Cardiac muscle cell (in vitro differentiated cells and primary cell): ENCODE measurements around the gene LCN6. TPM values are rescaled to one million over a fixed set of nuclear protein-coding genes. Genes with fewer than 3 reads are reported as not detected.

Experiments used
- DNase-seq, 2 donors: peaks; one replicate each; pipeline versions ENCODE4 v3.0.0 to v3.0.0-alpha.2; 2010 to 2017; ENCODE audit warnings: low read depth in 1 of 2, low spot score in 1 of 2
- H3K27ac ChIP-seq: fragments of 200-600 bp; sonication (generic); 2 replicates; pipeline ENCODE4 v1.5.1; 2016
- H3K27me3 ChIP-seq: fragments of 200-600 bp; sonication (generic); 2 replicates; pipeline ENCODE4 v1.6.0; 2016; ENCODE audit warnings: control low read depth
- H3K36me3 ChIP-seq: fragments of 200-600 bp; sonication (generic); 2 replicates; pipeline ENCODE4 v1.5.1; 2016; ENCODE audit warnings: control low read depth
- H3K4me1 ChIP-seq: fragments of 200-600 bp; sonication (generic); 2 replicates; pipeline ENCODE4 v1.8.1; 2017; ENCODE audit warnings: low read depth, mild to moderate bottlenecking, mixed run types
- H3K4me3 ChIP-seq: fragments of 200-600 bp; sonication (generic); 2 replicates; pipeline ENCODE4 v1.5.1; 2016; ENCODE audit warnings: mild to moderate bottlenecking
- H3K9me3 ChIP-seq: fragments of 200-600 bp; sonication (generic); 2 replicates; pipeline ENCODE4 v1.5.1; 2017; ENCODE audit warnings: low read depth, mild to moderate bottlenecking, control low read depth
- polyA plus RNA-seq: library from polyadenylated mRNA; unstranded; fragments of >200 nt; fragmentation: Nextera tagmentation; extraction: Ambion mirVana; gene quantifications from 2 replicates; pipeline ENCODE4 v1.2.1, GENCODE V29; 2016
- total RNA-seq: library from RNA; depleted of rRNA; stranded (reverse); fragments of >200 nt; gene quantifications from 2 replicates; pipeline ENCODE4 v1.2.3, GENCODE V29; 2016
- TF ChIP-seq, protein P1 (sequence below): IDR thresholded peaks from 2 replicates; pipeline ENCODE4 v1.5.1; 2012; ENCODE audit warnings: low read depth, mild to moderate bottlenecking, low read length

LCN6 gene
- total and polyA plus RNA-seq, 2 experiments from 2014 or later = not detected

DNA sequence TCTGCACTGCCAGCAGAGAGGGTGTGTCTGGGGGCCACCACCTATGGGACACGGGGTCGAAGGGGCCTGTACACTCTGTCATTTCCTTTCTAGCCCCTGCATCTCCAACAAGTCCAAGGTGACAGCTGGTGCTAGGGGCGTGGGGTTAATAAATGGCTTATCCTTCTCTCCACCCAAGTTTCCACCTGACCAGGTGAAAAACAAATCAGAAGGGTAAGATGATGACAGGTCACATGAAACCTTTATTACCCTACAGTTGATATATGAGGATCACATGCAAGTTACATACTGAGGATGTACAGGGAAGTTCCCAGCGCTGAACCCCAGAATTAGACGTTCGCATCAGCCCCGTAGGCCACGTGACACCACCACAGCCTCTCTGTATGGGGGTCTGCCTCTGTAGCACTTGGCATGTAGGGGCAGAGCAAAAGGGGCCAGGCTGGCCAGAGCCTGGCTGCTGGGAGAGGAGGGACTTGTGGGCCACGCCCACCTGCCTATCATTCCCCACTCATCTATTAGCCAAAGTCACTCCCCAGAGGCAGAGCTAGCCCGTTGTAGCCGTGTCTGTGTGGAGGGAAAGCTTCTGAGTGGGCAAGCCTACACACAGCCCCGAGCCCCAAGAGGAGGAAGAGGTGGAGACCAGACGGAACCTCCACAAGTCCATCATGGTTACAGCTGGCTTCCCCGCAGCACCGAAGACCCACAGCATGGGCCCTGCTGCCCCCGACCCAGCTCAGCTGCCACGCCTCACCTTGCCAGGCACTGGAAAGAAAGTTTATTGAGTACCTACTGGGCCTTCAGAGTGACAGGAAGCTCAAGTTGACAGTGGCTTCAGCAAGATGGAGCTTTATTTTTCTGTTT is 45.0 kb upstream of the LCN6 start:
- TF ChIP-seq, protein P1, sequence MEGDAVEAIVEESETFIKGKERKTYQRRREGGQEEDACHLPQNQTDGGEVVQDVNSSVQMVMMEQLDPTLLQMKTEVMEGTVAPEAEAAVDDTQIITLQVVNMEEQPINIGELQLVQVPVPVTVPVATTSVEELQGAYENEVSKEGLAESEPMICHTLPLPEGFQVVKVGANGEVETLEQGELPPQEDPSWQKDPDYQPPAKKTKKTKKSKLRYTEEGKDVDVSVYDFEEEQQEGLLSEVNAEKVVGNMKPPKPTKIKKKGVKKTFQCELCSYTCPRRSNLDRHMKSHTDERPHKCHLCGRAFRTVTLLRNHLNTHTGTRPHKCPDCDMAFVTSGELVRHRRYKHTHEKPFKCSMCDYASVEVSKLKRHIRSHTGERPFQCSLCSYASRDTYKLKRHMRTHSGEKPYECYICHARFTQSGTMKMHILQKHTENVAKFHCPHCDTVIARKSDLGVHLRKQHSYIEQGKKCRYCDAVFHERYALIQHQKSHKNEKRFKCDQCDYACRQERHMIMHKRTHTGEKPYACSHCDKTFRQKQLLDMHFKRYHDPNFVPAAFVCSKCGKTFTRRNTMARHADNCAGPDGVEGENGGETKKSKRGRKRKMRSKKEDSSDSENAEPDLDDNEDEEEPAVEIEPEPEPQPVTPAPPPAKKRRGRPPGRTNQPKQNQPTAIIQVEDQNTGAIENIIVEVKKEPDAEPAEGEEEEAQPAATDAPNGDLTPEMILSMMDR = no peak
- Histone ChIP-seq H3K27ac (peak overlapping the region; percentile 99), H3K36me3 (no peaks in the 10 kb centered on the region), H3K9me3 (no peaks in the 10 kb centered on the region), H3K4me1 (peaks cover 60% of the 10 kb centered on the region), H3K4me3 (no peak overlapping the region), H3K27me3 (no peaks in the 10 kb centered on the region)
- peak; percentile 21 to 65 for DNase-seq

DNA sequence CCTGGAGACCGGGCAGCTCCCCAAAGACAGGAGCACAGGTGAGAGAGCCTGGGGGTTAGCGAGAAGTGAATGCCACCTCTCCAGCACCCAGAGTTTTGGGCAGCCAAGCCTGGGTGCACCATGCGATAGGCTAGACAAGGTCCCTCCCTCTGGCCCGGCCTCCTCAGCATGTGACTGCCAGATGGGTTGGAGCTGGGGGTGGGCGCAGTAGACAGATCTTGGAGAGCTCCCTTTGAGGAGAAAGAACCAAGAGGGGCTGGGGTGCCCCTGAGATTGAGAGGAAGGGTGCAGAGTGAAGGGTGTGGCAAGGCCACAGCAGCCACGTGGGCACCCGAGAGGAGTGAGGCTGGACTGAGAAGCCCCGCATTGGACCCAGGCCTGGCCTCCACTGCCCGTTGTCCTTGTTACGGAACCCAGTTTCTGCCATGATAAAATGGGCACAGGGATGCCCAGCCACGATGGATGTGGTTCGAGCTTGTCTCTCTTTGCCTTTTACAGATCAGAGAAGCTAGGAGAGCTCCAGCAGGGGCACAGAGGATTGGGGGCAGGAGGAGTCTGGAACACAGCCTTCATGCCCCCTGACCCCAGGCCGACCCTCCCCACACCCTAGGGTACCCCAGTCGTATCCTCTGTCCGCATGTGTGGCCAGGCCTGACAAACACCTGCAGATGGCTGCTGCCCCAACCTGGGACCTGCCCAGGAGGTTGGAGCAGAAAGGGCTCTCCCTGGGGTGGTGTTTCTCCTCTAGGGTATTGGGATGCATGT is 44.2 kb upstream of the LCN6 start:
- no peaks in the 10 kb centered on the region for H3K36me3 ChIP-seq
- no peaks in the 10 kb centered on the region for H3K27me3 ChIP-seq
- no peaks in the 10 kb centered on the region for H3K9me3 ChIP-seq
- TF ChIP-seq, protein P1 = no peak
- peak overlapping the region; percentile 99 for H3K27ac ChIP-seq
- no peak for DNase-seq
- peaks cover 62% of the 10 kb centered on the region for H3K4me1 ChIP-seq
- peak overlapping the region; percentile 58 for H3K4me3 ChIP-seq

DNA sequence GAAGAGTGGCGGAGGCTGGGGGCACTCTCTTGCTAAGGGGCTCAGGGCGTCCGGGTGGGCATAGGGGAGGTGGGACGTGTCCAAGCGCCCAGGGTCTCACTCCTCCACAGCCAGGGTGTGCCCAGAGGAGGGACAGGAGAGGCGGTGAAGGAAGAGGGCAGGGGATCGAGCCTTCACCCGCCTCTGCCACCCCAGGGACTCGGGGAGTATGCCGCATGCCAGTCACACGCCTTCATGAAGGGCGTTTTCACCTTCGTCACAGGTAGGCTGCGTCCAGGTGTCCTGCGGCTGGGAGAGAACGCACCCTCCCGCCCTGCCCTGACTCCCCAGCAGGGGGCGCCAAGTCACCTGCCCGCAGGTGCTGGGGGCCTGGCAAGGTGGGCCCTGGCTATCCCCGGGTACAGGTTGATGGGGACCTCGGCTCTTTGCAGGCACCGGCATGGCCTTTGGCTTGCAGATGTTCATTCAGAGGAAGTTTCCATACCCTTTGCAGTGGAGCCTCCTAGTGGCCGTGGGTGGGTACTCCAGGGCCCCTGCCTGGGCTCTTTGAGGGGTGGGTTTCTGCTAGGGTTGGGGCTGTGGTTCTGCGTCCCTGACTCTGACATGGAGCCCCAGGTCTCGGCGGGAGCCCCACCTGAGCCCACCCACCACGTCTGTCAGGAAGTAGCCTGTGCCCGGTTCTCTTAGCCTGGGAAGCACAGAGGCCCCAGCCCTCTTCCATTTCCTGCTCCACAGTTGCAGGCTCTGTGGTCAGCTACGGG is 43.4 kb upstream of the LCN6 start:
- no peaks in the 10 kb centered on the region for H3K27me3 ChIP-seq
- peak overlapping the region; percentile 58 for H3K4me3 ChIP-seq
- H3K36me3 ChIP-seq = no peaks in the 10 kb centered on the region
- peaks cover 57% of the 10 kb centered on the region for H3K4me1 ChIP-seq
- DNase-seq = peak; percentile 39 to 61
- TF ChIP-seq, protein P1 = peak; percentile 97
- H3K9me3 ChIP-seq = no peaks in the 10 kb centered on the region
- peak overlapping the region; percentile 99 for H3K27ac ChIP-seq

DNA sequence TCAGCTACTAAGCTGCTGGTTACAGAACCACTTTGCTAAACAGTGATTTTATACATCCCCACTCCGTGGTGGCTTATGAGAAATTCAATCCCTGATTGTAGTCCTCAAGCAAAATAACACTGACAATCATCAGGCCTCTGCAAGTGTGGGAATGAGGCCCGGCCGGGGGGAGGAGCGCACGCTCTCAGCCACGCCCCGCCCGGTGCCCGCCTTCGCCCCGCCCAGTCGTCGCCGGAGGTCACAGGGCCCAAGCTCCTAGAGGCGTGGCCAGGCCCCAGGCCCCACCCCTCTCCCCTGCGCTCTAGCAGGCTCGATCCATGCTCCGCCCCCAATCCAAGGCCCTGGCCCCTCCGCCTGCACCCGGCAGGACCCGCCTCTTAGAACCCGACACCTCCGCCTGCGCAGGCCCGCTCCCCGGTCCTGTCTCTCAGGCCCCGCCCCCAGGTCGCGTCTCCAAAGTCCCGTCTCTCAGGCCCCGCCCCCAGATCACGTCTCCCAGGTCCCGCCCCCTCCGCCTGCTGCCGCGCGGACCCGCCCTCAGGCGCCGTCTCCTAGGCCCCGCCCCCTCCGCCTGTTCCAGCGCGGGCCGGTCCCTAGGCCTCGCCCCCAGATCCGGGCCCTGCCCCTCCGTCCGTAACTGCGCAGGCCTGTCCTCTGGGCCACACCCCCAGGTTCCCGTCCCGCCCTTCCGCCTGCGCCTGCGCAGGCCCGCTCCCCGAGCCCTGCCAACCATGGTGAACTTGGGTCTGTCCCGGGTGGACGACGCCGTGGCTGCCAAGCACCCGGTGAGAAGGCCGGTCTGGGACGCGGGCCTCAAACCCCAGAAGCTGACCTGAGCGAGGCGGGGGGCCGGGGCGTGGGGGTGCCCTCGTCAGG is 42.6 kb upstream of the LCN6 start, which contains the start of gene TMEM141:
TMEM141 (plus strand) TSS at position 705 of the 876 bp plus-strand sequence; CDS start at position 732, 27 bp downstream.
- peaks cover 54% of the 10 kb centered on the region for H3K4me1 ChIP-seq
- no peaks in the 10 kb centered on the region for H3K36me3 ChIP-seq
- peak within 1 kb of the TSS; percentile 99 for H3K27ac ChIP-seq
- peak; percentile 100 for DNase-seq
- no peaks in the 10 kb centered on the region for H3K9me3 ChIP-seq
- TF ChIP-seq, protein P1 = no peak
- no peaks in the 10 kb centered on the region for H3K27me3 ChIP-seq
- peak within 1 kb of the TSS; percentile 58 for H3K4me3 ChIP-seq
